HG03469 (cell line): ENCODE measurements around the gene SSUH2.
"Not testable (repeated sequence)": the region's sequence is repeated elsewhere in the genome, so short reads cannot be mapped to it uniquely, and the experiment has no call there.

Source experiments
- ATAC-seq: cut with Tn5 transposase; IDR thresholded peaks from one replicate; pipeline ENCODE4 v1.9.1; 2021; ENCODE audit warnings: mild to moderate bottlenecking, moderate library complexity, moderate number of reproducible peaks; ENCODE audit not compliant: unreplicated experiment

SSUH2 gene, protein sequence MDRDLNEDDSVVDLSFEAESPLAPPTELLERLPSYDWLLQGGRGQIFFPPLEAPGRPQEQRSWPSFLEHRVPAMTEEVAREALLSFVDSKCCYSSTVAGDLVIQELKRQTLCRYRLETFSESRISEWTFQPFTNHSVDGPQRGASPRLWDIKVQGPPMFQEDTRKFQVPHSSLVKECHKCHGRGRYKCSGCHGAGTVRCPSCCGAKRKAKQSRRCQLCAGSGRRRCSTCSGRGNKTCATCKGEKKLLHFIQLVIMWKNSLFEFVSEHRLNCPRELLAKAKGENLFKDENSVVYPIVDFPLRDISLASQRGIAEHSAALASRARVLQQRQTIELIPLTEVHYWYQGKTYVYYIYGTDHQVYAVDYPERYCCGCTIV

DNA sequence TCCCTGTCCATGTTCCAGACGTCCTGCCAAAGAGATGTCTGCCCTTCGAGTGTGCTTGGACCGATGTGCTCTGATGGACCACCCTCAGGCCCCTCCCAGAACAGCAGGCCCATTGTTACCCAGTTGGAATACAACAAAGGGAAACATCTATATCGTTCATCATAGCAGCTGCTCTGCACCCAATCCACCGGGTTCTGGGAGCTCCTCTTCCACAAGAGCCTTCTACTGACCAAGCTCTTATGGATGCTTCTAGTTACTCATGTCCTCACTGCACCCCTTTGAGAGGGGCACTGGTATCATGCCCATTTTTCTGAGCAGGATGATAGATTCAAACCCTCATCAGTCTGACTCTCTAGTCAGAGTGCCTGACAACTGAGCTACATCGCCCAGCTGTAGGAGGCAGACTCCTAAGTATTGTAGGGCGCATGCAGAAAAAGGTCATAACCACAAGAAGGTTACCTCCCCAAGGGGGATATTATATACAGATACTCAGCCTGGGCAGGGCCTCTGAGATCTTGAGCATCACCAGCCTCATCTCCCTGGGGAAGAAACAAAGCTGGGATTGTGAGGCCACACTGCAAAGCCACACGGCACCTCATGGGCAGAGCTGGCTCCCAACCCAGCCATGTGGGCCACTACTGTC, at the start of gene SSUH2:
TSS of gene SSUH2 (minus strand) at position 51 of the 643 bp plus-strand sequence. CDS start at position 11, 40 bp downstream.
- ATAC-seq, result no peak

DNA sequence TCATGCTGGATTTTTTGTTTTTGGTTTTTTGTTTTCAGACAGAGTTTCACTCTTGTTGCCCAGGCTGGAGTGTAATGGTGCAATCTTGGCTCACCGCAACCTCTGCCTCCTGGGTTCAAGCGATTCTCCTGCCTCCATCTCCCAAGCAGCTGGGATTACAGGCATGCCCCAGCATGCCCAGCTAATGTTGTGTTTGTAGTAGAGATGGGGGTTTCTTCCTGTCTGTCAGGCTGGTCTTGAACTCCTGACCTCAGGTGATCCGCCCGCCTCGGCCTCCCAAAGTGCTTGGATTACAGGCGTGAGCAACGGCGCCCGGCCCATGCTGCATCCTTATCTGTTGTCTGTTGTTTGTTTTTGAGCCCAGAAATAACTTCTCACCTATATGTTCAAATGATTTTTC, 46.7 kb upstream of the SSUH2 start:
- ATAC-seq, result not testable (repeated sequence)

DNA sequence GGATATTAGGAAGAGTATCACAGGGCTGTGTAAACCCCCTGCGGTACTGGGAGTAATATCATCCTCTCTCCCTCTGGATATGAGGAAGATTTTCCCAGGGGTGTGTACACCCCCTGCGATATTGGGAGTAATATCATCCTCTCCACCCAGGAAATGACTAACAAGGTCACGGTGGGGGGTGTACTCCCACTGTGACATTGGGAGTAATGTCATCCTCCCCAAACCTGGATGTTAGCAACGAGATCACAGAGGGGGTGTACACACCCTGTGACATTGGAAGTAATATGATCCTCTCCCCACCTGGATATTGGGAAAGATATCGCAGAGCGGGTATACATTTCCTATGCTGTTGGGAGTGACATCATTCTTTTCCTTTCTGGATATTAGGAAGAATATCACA, 40.4 kb upstream of the SSUH2 start:
- not testable (repeated sequence) for ATAC-seq

DNA sequence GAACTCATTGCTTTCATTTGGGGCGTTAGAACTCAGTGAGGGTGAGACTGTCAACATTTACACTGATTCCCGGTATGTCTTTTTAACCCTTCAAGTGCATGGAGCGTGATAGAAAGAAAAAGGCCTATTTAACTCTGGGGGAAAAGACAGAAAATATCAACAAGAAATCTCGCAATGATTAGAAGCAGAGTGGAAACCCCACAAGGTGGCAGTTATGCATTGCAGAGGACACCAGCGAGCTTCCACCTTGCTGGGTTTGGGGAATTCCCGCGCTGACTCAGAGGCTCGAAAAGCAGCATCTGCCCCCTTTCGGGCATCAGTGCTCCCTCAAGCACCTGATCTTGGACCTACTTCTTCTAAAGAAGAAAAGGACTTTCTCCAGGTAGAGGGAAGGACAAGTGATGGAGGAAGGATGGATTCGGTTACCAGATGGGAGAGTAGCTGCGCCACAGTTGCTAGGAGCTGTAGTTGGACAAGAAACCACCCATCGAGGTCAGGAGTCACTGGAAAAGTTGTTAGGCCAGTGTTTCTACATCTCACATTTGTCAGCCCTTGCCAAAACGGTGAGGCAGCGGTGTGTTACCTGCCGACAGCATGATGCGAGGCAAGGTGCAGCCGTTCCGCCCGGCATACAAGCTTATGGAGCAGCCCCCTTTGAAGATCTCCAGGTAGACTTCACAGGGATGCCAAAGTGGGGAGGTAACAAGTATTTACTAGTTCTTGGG, 38.4 kb upstream of the SSUH2 start:
- ATAC-seq, result not testable (repeated sequence)

DNA sequence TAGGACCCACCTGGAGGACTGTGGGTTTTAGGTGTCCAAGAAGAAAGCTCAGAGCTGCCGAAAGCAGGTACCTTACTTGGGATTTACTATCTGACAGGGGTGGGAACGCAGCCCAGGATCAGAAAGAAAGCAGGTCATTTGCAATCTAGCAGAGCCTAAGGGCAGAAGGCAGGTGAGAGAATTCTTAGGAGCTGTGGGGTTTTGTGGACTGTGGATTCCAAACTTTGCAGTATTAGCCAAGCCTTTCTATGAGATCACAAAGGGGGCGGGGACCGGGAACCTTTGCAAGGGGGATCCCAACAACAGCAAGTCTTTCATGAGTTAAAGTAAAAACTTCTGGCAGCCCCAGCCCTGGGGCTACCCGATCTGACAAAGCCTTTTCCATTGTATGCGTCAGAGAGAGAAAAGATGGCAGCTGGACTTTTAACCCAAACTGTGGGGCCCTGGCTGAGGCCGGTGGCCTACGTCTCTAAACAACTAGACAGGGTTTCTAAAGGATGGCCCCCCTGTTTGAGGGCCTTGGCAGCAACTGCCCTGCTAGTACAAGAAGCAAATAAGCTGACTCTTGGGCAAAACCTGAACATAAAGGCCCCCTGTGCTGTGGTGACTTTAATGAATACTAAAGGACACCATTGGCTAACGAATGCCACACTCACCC, 37.4 kb upstream of the SSUH2 start:
- ATAC-seq, result not testable (repeated sequence)

DNA sequence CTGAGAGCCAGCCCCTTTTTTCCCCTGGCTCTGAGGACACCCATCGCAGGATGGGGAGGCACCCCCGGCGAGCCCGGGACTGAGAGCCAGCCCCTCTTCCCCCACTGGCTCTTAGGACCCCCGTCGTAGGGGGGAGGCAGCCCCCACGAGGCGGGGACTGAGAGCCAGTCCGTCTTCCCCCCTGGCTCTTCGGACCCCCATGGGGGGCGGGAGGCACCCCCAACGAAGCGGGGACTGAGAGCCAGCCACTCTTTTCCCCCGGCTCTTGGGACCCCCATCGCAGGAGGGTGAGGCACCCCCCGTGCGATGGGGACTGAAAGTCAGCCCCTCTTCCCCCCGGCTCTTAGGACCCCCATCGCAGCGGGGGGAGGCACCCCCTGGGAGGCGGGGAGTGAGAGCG, 36.8 kb upstream of the SSUH2 start:
- ATAC-seq, result no peak

DNA sequence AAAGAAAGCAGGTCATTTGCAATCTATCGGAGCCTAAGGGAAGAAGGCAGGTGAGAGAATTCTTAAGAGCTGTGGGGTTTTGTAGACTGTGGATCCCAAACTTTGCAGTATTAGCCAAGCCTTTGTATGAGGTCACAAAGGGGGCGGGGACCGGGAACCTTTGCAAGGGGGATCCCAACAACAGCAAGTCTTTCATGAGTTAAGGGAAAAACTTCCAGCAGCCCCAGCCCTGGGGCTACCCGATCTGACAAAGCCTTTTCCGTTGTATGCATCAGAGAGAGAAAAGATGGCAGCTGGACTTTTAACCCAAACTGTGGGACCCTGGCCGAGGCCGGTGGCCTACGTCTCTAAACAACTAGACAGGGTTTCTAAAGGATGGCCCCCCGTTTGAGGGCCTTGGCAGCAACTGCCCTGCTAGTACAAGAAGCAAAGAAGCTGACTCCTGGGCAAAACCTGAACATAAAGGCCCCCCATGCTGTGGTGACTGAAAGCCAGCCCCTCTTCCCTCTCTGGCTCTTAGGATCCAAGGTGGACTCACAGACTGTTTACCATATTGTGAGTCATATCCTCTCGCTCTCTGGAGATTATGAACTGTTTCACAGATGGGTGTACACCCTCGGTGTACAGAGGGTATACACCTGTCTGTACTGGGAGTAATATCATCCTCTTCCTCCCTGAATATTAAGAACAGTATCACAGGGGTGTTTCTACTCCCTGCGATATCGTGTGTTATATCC, 35.4 kb upstream of the SSUH2 start:
- not testable (repeated sequence) for ATAC-seq

DNA sequence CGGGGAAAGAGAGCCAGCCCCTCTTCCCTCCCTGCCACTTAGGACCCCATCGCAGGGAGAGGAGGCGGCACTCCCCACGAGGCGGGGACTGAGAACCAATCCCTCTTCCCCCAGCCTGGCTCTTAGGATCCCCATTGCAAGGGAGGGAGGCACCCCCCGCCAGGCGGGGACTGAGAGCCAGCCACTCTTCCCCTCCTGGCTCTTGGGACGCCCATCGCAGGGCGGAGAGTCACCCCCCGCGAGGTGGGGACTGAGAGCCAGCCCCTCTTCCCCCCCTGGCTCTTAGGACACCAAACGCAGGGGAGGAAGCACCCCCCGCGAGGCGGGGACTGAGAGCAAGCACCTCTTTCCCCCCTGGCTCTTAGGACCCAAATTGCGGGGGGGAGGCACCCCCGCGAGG, 34.2 kb upstream of the SSUH2 start:
- no peak for ATAC-seq

DNA sequence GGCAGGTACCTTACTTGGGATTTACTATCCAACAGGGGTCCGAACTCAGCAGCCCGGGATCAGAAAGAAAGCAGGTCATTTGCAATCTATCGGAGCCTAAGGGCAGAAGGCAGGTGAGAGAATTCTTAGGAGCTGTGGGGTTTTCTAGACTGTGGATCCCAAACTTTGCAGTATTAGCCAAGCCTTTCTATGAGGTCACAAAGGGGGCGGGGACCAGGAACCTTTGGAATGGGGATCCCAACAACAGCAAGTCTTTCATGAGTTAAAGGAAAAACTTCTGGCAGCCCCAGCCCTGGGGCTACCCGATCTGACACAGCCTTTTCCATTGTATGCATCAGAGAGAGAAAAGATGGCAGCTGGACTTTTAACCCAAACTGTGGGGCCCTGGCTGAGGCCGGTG, 32.7 kb upstream of the SSUH2 start:
- ATAC-seq, result not testable (repeated sequence)

DNA sequence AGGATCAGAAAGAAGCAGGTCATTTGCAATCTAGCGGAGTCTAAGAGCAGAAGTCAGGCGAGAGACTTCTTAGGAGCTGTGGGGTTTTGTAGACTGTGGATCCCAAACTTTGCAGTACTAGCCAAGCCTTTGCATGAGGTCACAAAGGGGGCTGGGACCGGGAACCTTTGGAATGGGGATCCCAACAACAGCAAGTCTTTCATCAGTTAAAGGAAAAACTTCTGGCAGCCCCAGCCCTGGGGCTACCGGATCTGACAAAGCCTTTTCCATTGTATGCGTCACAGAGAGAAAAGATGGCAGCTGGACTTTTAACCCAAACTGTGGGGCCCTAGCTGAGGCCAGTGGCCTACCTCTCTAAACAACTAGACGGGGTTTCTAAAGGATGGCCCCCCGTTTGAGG, 31.0 kb upstream of the SSUH2 start:
- ATAC-seq, result not testable (repeated sequence)

DNA sequence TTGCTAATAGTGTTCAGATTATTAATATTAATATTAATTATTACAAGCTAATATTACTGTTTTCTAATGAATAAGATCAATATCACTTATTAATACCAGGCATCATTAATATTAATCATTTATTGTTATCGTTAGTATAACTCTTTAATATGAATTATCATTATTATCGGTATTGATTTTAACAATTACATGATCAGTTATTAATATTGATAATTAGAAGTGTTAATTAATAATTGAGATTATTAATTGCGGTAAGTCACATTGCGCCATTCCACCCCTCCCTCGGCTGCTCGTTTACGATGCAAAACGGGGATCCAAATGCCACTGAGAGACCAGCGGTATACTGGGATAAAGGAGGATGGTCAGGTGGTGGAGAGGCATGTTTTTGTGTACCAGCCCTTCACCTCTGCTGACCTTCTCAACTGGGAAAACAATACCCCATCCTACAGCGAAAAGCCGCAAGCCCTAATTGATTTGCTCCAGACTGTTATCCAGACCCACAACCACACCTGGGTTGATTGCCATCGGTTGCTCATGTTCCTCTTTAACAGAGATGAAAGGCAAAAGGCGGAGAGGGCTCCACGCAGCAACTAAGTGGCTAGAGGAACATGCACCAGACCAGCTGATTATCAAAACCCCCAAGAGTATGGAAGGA, 28.6 kb upstream of the SSUH2 start:
- no peak for ATAC-seq

DNA sequence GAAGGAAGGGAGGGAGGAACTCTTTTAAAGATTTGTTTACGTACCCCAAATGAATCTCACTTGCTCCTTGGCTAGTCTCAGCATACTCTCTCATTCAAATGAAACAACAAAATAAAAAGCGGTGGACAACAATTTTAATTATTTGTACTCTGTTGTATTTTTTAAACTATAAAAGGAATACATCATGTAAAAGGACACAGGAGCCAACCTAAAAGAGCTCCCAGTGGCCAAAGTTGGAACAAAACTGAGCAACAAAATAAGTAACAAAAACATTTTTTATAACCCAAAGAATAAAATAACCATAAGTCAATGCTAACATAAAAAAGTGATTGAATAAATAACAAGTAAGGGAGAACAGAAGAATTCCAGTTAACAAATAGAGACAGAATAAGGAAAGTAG, 24.4 kb upstream of the SSUH2 start:
- no peak for ATAC-seq

DNA sequence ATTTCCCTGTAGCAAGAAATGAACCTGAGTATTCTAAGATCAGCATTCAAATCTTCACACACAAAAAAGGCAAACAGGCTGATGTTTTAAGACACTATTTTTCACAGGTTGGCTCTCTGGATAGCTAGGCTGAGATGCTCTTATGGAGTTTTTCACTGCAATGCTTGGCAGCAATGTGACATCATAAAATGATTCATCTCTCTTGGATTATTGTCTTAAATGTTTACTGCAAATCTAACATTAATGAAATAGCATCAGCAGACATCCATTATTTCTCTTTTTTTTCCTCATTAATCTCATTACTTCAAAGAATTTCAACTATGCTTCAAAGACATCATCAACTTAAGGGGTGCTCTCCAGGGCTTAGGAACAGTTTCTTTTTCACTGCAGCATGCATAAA, 23.6 kb upstream of the SSUH2 start:
- no peak for ATAC-seq

DNA sequence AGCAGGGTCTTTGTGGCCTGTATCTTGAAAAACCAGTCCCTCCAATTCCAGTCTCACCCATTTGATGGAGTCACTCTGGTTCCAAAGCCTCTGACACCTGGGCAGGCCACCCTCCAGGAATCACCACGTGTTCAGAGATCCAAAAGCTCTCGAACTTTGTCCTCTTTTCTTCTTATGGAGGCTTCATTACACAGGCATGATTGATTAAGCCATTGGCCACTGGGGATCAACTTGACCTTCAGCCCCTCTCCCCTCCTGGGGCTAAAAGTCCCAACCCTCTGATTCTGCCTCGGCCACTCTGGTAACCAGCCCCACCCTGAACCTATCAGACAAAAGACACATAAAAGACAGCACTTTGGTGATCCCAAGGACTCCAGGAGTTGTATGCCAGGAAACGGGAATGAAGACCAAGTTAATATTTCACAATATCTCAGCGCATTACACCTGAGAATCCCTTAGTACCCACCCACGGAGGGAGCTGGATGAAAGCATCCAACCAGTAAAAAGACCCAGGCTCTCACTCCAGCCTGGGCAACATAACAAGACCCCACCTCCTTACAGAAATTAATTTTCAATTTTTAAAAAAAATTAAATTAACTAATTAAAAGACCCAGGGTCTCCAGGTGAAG, 23.0 kb upstream of the SSUH2 start:
- ATAC-seq, result no peak

DNA sequence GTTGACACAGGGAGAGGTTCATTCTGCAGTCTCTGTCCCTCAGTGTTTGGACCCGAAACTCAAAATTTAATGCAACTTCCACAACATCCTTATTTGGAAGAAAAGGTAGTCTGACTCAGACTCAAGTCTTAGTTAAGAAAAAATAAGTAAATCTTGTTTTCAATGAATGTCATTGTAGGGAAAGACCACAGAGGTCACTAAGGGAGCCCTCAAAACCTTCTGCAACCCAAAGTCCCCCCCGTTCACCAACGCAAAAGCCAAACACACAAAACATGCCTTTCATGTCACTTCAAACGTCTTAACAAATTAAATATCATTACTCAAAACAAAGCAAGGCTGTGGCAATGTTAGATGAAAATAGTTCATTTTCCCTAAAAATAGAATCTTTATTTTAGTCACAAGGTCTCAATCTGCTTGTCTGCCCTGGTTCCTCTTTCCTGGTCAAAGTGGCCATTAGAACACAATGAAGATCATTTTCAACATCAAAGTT, 20.9 kb upstream of the SSUH2 start:
- ATAC-seq, result peak; percentile 66

DNA sequence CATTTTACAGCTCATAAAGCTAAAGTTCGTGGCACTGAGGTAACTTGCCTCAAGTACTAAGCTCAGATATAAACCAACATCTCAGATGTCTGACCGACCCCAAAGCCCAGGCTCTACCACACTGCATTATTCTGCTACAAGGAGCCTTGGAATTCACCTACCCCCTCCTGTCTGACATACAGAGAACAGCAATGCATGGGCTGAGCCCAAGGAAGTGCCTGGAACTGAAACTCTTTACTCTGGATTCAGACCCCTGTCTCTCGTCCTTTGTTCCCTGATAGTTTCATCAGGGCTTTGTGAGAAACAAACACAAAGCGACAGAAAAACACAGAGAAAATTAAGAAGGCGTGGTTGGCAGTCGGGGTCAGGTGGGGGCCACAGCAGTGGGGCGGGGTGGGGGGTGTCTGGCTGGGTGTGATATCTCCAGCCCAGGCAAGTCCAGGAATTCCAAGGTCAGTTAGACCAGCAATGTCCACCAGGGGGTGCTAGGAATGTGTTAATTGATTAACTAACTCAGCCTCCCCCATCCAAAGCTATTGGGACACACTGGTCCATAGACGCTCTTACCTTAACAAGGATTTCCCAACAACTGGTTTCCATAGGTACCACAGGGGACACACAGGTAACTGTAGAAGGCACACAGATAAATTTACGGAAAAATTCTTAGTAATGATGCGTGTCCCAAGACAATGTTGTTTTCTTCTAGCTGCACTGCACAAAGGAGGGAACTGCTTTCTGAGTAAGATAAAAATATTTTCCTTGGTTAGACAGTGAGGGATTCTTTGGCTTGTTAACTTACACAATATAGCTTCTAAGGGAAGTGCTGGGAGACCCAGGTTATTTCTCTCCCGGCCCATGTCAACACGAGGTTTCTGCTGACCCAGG, 18.8 kb upstream of the SSUH2 start:
- no peak for ATAC-seq

DNA sequence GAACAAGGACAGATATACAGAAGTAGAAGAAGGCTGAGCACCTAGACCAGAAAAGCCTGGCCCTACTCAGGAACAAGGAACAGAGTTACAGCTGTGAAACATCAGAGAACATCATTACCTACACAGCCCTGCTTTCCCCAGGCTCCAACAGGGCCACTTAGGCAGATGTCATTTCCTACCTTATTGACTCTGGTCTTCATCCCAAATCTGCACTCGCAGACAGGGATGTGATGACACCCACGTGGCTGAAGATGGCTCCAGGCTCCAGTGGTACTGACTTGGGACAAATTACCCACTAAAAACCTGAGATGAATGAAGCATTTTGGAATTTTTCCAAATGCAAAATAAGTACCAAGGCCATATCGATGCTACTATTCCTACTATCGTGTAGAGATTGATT, 18.0 kb upstream of the SSUH2 start:
- ATAC-seq, result no peak
